ENCODE data around the gene NNT.
"Not testable (repeated sequence)": the region's sequence is repeated elsewhere in the genome, so short reads cannot be mapped to it uniquely, and the experiment has no call there.

The NNT gene

GRCh38 chr5:43664501-43665040 lies 61.6 kb downstream of the NNT start:
- H3K4me3 ChIP-seq (ENCODE audit: low read length) = no peak overlapping the region
- H3K27me3 ChIP-seq (ENCODE audit: insufficient read depth, low read length) = no peaks in the 10 kb centered on the region
- H3K36me3 ChIP-seq (ENCODE audit: insufficient read depth, low read length) = peaks cover 17% of the 10 kb centered on the region
- no peak overlapping the region for H2AFZ ChIP-seq (ENCODE audit: low read depth, low read length)
- no peaks in the 10 kb centered on the region for H3K4me1 ChIP-seq (ENCODE audit: insufficient read depth, low read length)
- peaks cover 6% of the 10 kb centered on the region for H3K9me3 ChIP-seq (ENCODE audit: low read length)

- H3K4me3 ChIP-seq (ENCODE audit: low read length); H3K36me3 ChIP-seq (ENCODE audit: insufficient read depth, low read length); H3K9me3 ChIP-seq (ENCODE audit: low read length); H3K4me1 ChIP-seq (ENCODE audit: insufficient read depth, low read length); H2AFZ ChIP-seq (ENCODE audit: low read depth, low read length); H3K27me3 ChIP-seq (ENCODE audit: insufficient read depth, low read length): not testable (repeated sequence)
Measured at GRCh38 chr5:43665749-43666148, 62.8 kb downstream of the NNT start.

- not testable (repeated sequence) for H3K36me3 ChIP-seq (ENCODE audit: insufficient read depth, low read length); H3K27me3 ChIP-seq (ENCODE audit: insufficient read depth, low read length); H3K4me3 ChIP-seq (ENCODE audit: low read length); H3K4me1 ChIP-seq (ENCODE audit: insufficient read depth, low read length); H3K9me3 ChIP-seq (ENCODE audit: low read length); H2AFZ ChIP-seq (ENCODE audit: low read depth, low read length)
Measured at GRCh38 chr5:43666728-43667127, 63.7 kb downstream of the NNT start.

- not testable (repeated sequence) for H3K4me3 ChIP-seq (ENCODE audit: low read length); H3K9me3 ChIP-seq (ENCODE audit: low read length); H3K36me3 ChIP-seq (ENCODE audit: insufficient read depth, low read length); H3K4me1 ChIP-seq (ENCODE audit: insufficient read depth, low read length); H2AFZ ChIP-seq (ENCODE audit: low read depth, low read length); H3K27me3 ChIP-seq (ENCODE audit: insufficient read depth, low read length)
Measured at GRCh38 chr5:43667379-43667778, 64.4 kb downstream of the NNT start.

- H3K4me1 ChIP-seq (ENCODE audit: insufficient read depth, low read length) = no peaks in the 10 kb centered on the region
- H3K27me3 ChIP-seq (ENCODE audit: insufficient read depth, low read length) = no peaks in the 10 kb centered on the region
- H3K36me3 ChIP-seq (ENCODE audit: insufficient read depth, low read length) = peaks cover 10% of the 10 kb centered on the region
- H3K9me3 ChIP-seq (ENCODE audit: low read length) = no peaks in the 10 kb centered on the region
- no peak overlapping the region for H3K4me3 ChIP-seq (ENCODE audit: low read length)
- H2AFZ ChIP-seq (ENCODE audit: low read depth, low read length) = no peak overlapping the region
Measured at GRCh38 chr5:43674536-43674935, 71.6 kb downstream of the NNT start.

- H3K4me1 ChIP-seq (ENCODE audit: insufficient read depth, low read length) = no peaks in the 10 kb centered on the region
- no peak overlapping the region for H3K4me3 ChIP-seq (ENCODE audit: low read length)
- H2AFZ ChIP-seq (ENCODE audit: low read depth, low read length) = no peak overlapping the region
- H3K36me3 ChIP-seq (ENCODE audit: insufficient read depth, low read length) = peaks cover 12% of the 10 kb centered on the region
- H3K27me3 ChIP-seq (ENCODE audit: insufficient read depth, low read length) = no peaks in the 10 kb centered on the region
- H3K9me3 ChIP-seq (ENCODE audit: low read length) = no peaks in the 10 kb centered on the region
Measured at GRCh38 chr5:43675357-43675756, 72.4 kb downstream of the NNT start.

GRCh38 chr5:43676083-43676840 lies 73.3 kb downstream of the NNT start:
- no peaks in the 10 kb centered on the region for H3K27me3 ChIP-seq (ENCODE audit: insufficient read depth, low read length)
- no peak overlapping the region for H2AFZ ChIP-seq (ENCODE audit: low read depth, low read length)
- H3K9me3 ChIP-seq (ENCODE audit: low read length) = no peaks in the 10 kb centered on the region
- no peaks in the 10 kb centered on the region for H3K4me1 ChIP-seq (ENCODE audit: insufficient read depth, low read length)
- H3K4me3 ChIP-seq (ENCODE audit: low read length) = no peak overlapping the region
- peaks cover 12% of the 10 kb centered on the region for H3K36me3 ChIP-seq (ENCODE audit: insufficient read depth, low read length)

- Histone ChIP-seq H2AFZ (ENCODE audit: low read depth, low read length) (no peak overlapping the region), H3K9me3 (ENCODE audit: low read length) (no peaks in the 10 kb centered on the region), H3K4me3 (ENCODE audit: low read length) (no peak overlapping the region), H3K36me3 (ENCODE audit: insufficient read depth, low read length) (peaks cover 15% of the 10 kb centered on the region), H3K4me1 (ENCODE audit: insufficient read depth, low read length) (no peaks in the 10 kb centered on the region), H3K27me3 (ENCODE audit: insufficient read depth, low read length) (no peaks in the 10 kb centered on the region)
Measured at GRCh38 chr5:43677253-43677652, 74.3 kb downstream of the NNT start.

- no peak overlapping the region for H2AFZ ChIP-seq (ENCODE audit: low read depth, low read length)
- no peaks in the 10 kb centered on the region for H3K9me3 ChIP-seq (ENCODE audit: low read length)
- H3K36me3 ChIP-seq (ENCODE audit: insufficient read depth, low read length) = peaks cover 23% of the 10 kb centered on the region
Measured at GRCh38 chr5:43679214-43679613, 76.2 kb downstream of the NNT start.

GRCh38 chr5:43680286-43680685 lies 77.3 kb downstream of the NNT start:
- Histone ChIP-seq H3K36me3 (ENCODE audit: insufficient read depth, low read length) (peaks cover 27% of the 10 kb centered on the region), H3K9me3 (ENCODE audit: low read length) (no peaks in the 10 kb centered on the region), H3K27me3 (ENCODE audit: insufficient read depth, low read length) (no peaks in the 10 kb centered on the region), H3K4me3 (ENCODE audit: low read length) (no peak overlapping the region), H2AFZ (ENCODE audit: low read depth, low read length) (no peak overlapping the region), H3K4me1 (ENCODE audit: insufficient read depth, low read length) (peaks cover 2% of the 10 kb centered on the region)

More at GRCh38 chr5:43679214-43679613, 76.2 kb downstream of the NNT start:
- no peak overlapping the region for H3K4me3 ChIP-seq (ENCODE audit: low read length)
- H3K27me3 ChIP-seq (ENCODE audit: insufficient read depth, low read length) = no peaks in the 10 kb centered on the region
- no peaks in the 10 kb centered on the region for H3K4me1 ChIP-seq (ENCODE audit: insufficient read depth, low read length)

- H3K4me3 ChIP-seq (ENCODE audit: low read length) = no peak overlapping the region
- H3K9me3 ChIP-seq (ENCODE audit: low read length) = no peaks in the 10 kb centered on the region
- H3K4me1 ChIP-seq (ENCODE audit: insufficient read depth, low read length) = peaks cover 6% of the 10 kb centered on the region
- no peaks in the 10 kb centered on the region for H3K27me3 ChIP-seq (ENCODE audit: insufficient read depth, low read length)
- H3K36me3 ChIP-seq (ENCODE audit: insufficient read depth, low read length) = peaks cover 18% of the 10 kb centered on the region
- H2AFZ ChIP-seq (ENCODE audit: low read depth, low read length) = no peak overlapping the region
Measured at GRCh38 chr5:43683884-43684471, 81.0 kb downstream of the NNT start.

GRCh38 chr5:43685252-43685950 lies 82.4 kb downstream of the NNT start:
- H3K4me3 ChIP-seq (ENCODE audit: low read length) = no peak overlapping the region
- peaks cover 16% of the 10 kb centered on the region for H3K36me3 ChIP-seq (ENCODE audit: insufficient read depth, low read length)
- H2AFZ ChIP-seq (ENCODE audit: low read depth, low read length) = no peak overlapping the region
- H3K27me3 ChIP-seq (ENCODE audit: insufficient read depth, low read length) = no peaks in the 10 kb centered on the region
- H3K9me3 ChIP-seq (ENCODE audit: low read length) = no peaks in the 10 kb centered on the region
- H3K4me1 ChIP-seq (ENCODE audit: insufficient read depth, low read length) = peaks cover 6% of the 10 kb centered on the region

- Histone ChIP-seq H3K27me3 (ENCODE audit: insufficient read depth, low read length) (no peaks in the 10 kb centered on the region), H3K4me3 (ENCODE audit: low read length) (no peak overlapping the region), H3K36me3 (ENCODE audit: insufficient read depth, low read length) (peaks cover 13% of the 10 kb centered on the region), H2AFZ (ENCODE audit: low read depth, low read length) (no peak overlapping the region), H3K4me1 (ENCODE audit: insufficient read depth, low read length) (peaks cover 6% of the 10 kb centered on the region), H3K9me3 (ENCODE audit: low read length) (no peaks in the 10 kb centered on the region)
Measured at GRCh38 chr5:43687275-43687674, 84.3 kb downstream of the NNT start.

Measured in neuron (in vitro differentiated cells).